Keratinocyte (primary cell): ENCODE results near the gene USH2A. TPM values are rescaled to one million over a fixed set of nuclear protein-coding genes. Genes with fewer than 3 reads are reported as not detected.

ENCODE experiments used
- DNase-seq: peaks from one replicate; pipeline ENCODE4 v3.0.0-alpha.2; 2011; ENCODE audit warnings: low read depth, missing footprints, low spot score
- FAIRE-seq: peaks from 2 replicates; lab custom pipeline; 2011; peaks lifted over from hg19 to GRCh38; lab: Jason Lieb, UNC
- H2AFZ ChIP-seq: 2 replicates; pipeline ENCODE4 v1.6.0; 2012; ENCODE audit warnings: low read length, control low read depth, inconsistent platforms; ENCODE audit not compliant: control insufficient read depth
- H3K27ac ChIP-seq: 2 replicates; pipeline ENCODE4 v1.5.1; 2011; ENCODE audit warnings: low read length; ENCODE audit not compliant: control insufficient read depth, insufficient read depth
- H3K27me3 ChIP-seq: 3 replicates; pipeline ENCODE4 v1.6.0; 2011; ENCODE audit warnings: low read length; ENCODE audit not compliant: control insufficient read depth, insufficient read depth; ENCODE audit errors: extremely low read depth
- H3K36me3 ChIP-seq, 2 experiments: 2 replicates in 1 of 2; 3 replicates in 1 of 2; pipeline ENCODE4 v1.5.1; 2011; ENCODE audit warnings: low read length in 2 of 2, mild to moderate bottlenecking in 1 of 2; ENCODE audit not compliant: control insufficient read depth in 2 of 2, insufficient read depth in 2 of 2; ENCODE audit errors: extremely low read depth in 1 of 2
- H3K4me1 ChIP-seq: 3 replicates; pipeline ENCODE4 v1.5.1; 2011; ENCODE audit warnings: low read length; ENCODE audit not compliant: control insufficient read depth, insufficient read depth; ENCODE audit errors: extremely low read depth
- H3K4me2 ChIP-seq: 3 replicates; pipeline ENCODE4 v1.6.0; 2011; ENCODE audit warnings: low read depth, low read length; ENCODE audit not compliant: control insufficient read depth, insufficient read depth; ENCODE audit errors: extremely low read depth
- H3K4me3 ChIP-seq, 3 experiments: fragments of 200-600 bp in 1 of 3; sonication (generic) in 1 of 3; 2 replicates in 2 of 3; 3 replicates in 1 of 3; pipeline ENCODE4 v1.5.1; 2011 to 2016; ENCODE audit warnings: low read length in 3 of 3, mild to moderate bottlenecking in 3 of 3, control low read depth in 2 of 3, inconsistent platforms in 1 of 3, low read depth in 1 of 3, mixed read lengths in 1 of 3, mixed run types in 1 of 3, moderate library complexity in 1 of 3; ENCODE audit not compliant: control insufficient read depth in 2 of 3, insufficient read depth in 2 of 3; ENCODE audit errors: extremely low read depth in 1 of 3
- H3K79me2 ChIP-seq: 2 replicates; pipeline ENCODE4 v1.6.0; 2012; ENCODE audit warnings: low read length; ENCODE audit not compliant: control insufficient read depth, insufficient read depth
- H3K9ac ChIP-seq: 3 replicates; pipeline ENCODE4 v1.6.0; 2011; ENCODE audit warnings: low read length; ENCODE audit not compliant: control insufficient read depth, insufficient read depth; ENCODE audit errors: extremely low read depth
- H3K9me1 ChIP-seq: 3 replicates; pipeline ENCODE4 v1.6.0; 2011; ENCODE audit warnings: low read length; ENCODE audit not compliant: control insufficient read depth, insufficient read depth; ENCODE audit errors: extremely low read depth
- H3K9me3 ChIP-seq: 2 replicates; pipeline ENCODE4 v1.5.1; 2012; ENCODE audit warnings: low read depth, low read length; ENCODE audit not compliant: control insufficient read depth
- H4K20me1 ChIP-seq: 3 replicates; pipeline ENCODE4 v1.6.0; 2011; ENCODE audit warnings: low read length; ENCODE audit not compliant: control insufficient read depth, insufficient read depth; ENCODE audit errors: extremely low read depth
- CTCF ChIP-seq, 3 experiments: IDR thresholded peaks in 1 of 3; conservative IDR thresholded peaks in 1 of 3; optimal IDR thresholded peaks in 1 of 3; 2 replicates in 2 of 3; 3 replicates in 1 of 3; pipeline versions ENCODE3 to v1.5.1; 2011; ENCODE audit warnings: low read length in 3 of 3, mild to moderate bottlenecking in 3 of 3, moderate library complexity in 2 of 3, control low read depth in 1 of 3, inconsistent platforms in 1 of 3; ENCODE audit not compliant: insufficient read depth in 2 of 3; ENCODE audit errors: extremely low read depth in 1 of 3
- EZH2 ChIP-seq: IDR thresholded peaks from one replicate; pipeline ENCODE4 v1.6.1; 2012; ENCODE audit warnings: inconsistent platforms, mild to moderate bottlenecking, low read length, moderate library complexity
- dilution Hi-C: fragments of 300-500 bp; cut with MboI; formaldehyde crosslinking; loops from one replicate; pipeline ENCODE4 v1.7.0; 2020; ENCODE audit warnings: low sequenced_read_pairs; ENCODE audit not compliant: extremely low pct_ligation_motif_present
- polyA plus RNA-seq, 5 experiments: library from polyadenylated mRNA; depleted of rRNA in 3 of 5; stranded (reverse) in 3 of 5; stranded (forward) in 1 of 5; unstranded in 1 of 5; fragments of >200 nt; gene quantifications; 1 replicate in 1 of 5; 2 replicates in 3 of 5; 3 replicates in 1 of 5; pipeline versions ENCODE4 v1.2.1 to v1.2.3, GENCODE V29; 2011 to 2012; ENCODE audit warnings: missing spikeins in 2 of 5, low read depth in 1 of 5, low replicate concordance in 1 of 5

USH2A gene
- polyA plus RNA-seq, 1 donor (not counting 4 experiments of a cell fraction or from before 2014, with no cell fraction given), result not detected

- H3K27me3 ChIP-seq, result no peaks in the 10 kb centered on the region
- no peak overlapping the region for H3K27ac ChIP-seq
- TF ChIP-seq EZH2 (no peak), CTCF (optimal IDR thresholded peaks at IDR 0.05 in 1 of 3, IDR thresholded peaks at IDR 0.05 in 1 of 3, conservative IDR thresholded peaks at IDR 0.05 in 1 of 3; ENCODE audit: extremely low read depth in 1 of 3, insufficient read depth in 2 of 3, low read length in 3 of 3) (no peak)
- dilution Hi-C loops, result no loop called here
- H3K36me3 ChIP-seq, result no peaks in the 10 kb centered on the region
- H3K9me3 ChIP-seq, result no peaks in the 10 kb centered on the region
- H3K4me2 ChIP-seq, result no peak overlapping the region
- no peak overlapping the region for H3K4me3 ChIP-seq
- DNase-seq (no peak), FAIRE-seq (no peak)
- H3K4me1 ChIP-seq, result no peaks in the 10 kb centered on the region
- H3K9ac ChIP-seq, result no peak overlapping the region
- H4K20me1 ChIP-seq, result no peaks in the 10 kb centered on the region
- no peaks in the 10 kb centered on the region for H3K79me2 ChIP-seq
- H2AFZ ChIP-seq, result no peak overlapping the region
- no peaks in the 10 kb centered on the region for H3K9me1 ChIP-seq
Measured at GRCh38 chr1:215857317-215857716, 565.9 kb downstream of the USH2A start.

GRCh38 chr1:215845234-215845891, 577.9 kb downstream of the USH2A start:
- TF ChIP-seq CTCF (optimal IDR thresholded peaks at IDR 0.05 in 1 of 3, IDR thresholded peaks at IDR 0.05 in 1 of 3, conservative IDR thresholded peaks at IDR 0.05 in 1 of 3; ENCODE audit: extremely low read depth in 1 of 3, insufficient read depth in 2 of 3, low read length in 3 of 3), result no peak
- TF ChIP-seq EZH2, result no peak
- FAIRE-seq, result no peak
- no peaks in the 10 kb centered on the region for H3K4me1 ChIP-seq
- no peak overlapping the region for H3K9ac ChIP-seq
- DNase-seq, result no peak
- no peaks in the 10 kb centered on the region for H3K9me3 ChIP-seq
- no peaks in the 10 kb centered on the region for H3K36me3 ChIP-seq
- H3K27me3 ChIP-seq, result no peaks in the 10 kb centered on the region
- no peak overlapping the region for H3K4me2 ChIP-seq
- no peaks in the 10 kb centered on the region for H3K9me1 ChIP-seq
- no peaks in the 10 kb centered on the region for H3K79me2 ChIP-seq
- H3K27ac ChIP-seq, result no peak overlapping the region
- H2AFZ ChIP-seq, result no peak overlapping the region
- no peak overlapping the region for H3K4me3 ChIP-seq
- H4K20me1 ChIP-seq, result no peaks in the 10 kb centered on the region
- dilution Hi-C loops, result no loop called here
